T47D (cell line): ENCODE measurements around the gene TAF1C.

Experiments used
- DNase-seq, 2 experiments: peaks; one replicate each; pipeline versions ENCODE4 v3.0.0 to v3.0.0-alpha.2; 2011 to 2012; ENCODE audit warnings: low read depth in 1 of 2, low spot score in 1 of 2
- JUND ChIP-seq: IDR thresholded peaks from 2 replicates; pipeline ENCODE4 v1.6.1; 2012; ENCODE audit warnings: low read depth
- in situ Hi-C: cut with HindIII; loops from 2 replicates; pipeline ENCODE4 v1.10.0; 2016; ENCODE audit warnings: low sequenced_read_pairs, low pct_unique_long_range_greater_than_20kb

The TAF1C gene

GRCh38 chr16:84176192-84177053 lies 10.4 kb downstream of the TAF1C start:
- DNase-seq = no peak
- in situ Hi-C loops = no loop called here
- TF ChIP-seq JUND = no peak

GRCh38 chr16:84175350-84176081 lies 11.3 kb downstream of the TAF1C start:
- in situ Hi-C loops = no loop called here
- peak; percentile 77 to 88 for DNase-seq

DNA sequence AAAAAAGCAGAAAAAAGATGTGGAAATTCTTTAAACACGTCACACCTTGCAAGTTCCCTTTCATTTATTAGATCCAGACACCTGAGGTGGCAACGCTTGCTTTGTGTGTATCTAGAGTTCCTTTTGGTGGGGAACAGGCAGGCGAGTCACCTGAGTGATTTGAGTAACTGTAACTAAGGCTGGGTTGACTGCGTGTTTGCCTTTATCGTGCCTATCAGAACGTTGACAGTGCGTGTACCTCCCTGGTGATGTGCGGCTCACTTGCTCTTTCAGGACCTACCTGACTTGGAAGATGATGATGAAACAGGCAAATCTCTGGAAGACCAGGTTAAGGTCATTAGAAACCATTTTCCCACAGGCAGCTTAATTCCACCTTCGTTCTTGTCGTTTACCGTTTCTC lies 12.5 kb downstream of the TAF1C start:
- no peak for TF ChIP-seq JUND
- in situ Hi-C loops = no loop called here
- no peak for DNase-seq

More at GRCh38 chr16:84175350-84176081, 11.3 kb downstream of the TAF1C start:
- TF ChIP-seq JUND = no peak

- in situ Hi-C loops = no loop called here
- no peak for DNase-seq
- no peak for TF ChIP-seq JUND
Measured at GRCh38 chr16:84169765-84170310, 17.0 kb downstream of the TAF1C start.

- no peak for DNase-seq
- in situ Hi-C loops = no loop called here
- TF ChIP-seq JUND = no peak
Measured at GRCh38 chr16:84166796-84167695, 19.8 kb downstream of the TAF1C start.

DNA sequence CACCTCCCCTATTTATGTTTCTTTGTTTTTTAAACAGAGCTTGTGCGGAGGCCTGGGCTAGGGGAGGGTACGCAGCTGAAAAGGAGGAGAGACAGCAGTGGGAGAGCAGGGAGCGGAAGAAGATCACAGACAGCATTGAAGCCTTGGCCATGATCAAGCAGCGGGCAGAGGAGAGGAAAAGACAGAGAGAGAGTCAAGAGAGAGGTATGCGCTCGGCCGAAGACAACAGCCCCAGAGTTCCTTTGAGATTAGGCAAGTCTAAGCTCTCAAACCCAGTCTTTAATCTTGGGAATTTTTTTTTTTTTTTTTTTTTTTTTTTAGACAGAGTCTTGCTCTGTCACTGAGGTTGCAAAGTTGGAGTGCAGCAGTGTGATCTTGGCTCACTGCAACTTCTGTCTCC lies 21.1 kb downstream of the TAF1C start:
- no peak for DNase-seq
- no peak for TF ChIP-seq JUND
- in situ Hi-C loops = no loop called here

DNA sequence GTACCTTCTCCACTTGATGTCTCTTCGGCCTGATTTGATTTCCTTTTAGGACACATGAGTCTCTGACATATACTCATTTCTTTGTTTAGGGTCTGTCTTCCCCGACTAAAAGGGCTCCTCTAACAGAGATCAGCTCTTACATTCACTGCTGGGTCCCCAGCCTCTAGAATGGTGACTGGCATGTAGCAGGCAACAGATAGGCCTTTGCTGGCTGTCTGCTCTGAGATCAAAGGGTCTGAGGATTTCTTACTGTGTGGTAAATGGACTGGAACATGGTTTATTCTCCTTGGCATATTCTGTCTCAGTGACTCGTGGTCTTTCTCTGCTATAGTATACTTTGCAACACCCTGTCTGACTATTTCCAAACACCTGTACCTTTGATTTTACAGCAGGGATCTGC lies 25.1 kb downstream of the TAF1C start:
- in situ Hi-C loops = no loop called here
- TF ChIP-seq JUND = no peak
- no peak for DNase-seq

GRCh38 chr16:84161037-84161436 lies 25.8 kb downstream of the TAF1C start:
- DNase-seq = no peak
- in situ Hi-C loops = no loop called here
- TF ChIP-seq JUND = no peak

- no peak for TF ChIP-seq JUND
- DNase-seq = no peak
- in situ Hi-C loops = no loop called here
Measured at GRCh38 chr16:84159800-84160199, 27.1 kb downstream of the TAF1C start.

- no peak for TF ChIP-seq JUND
- no peak for DNase-seq
- in situ Hi-C loops = no loop called here
Measured at GRCh38 chr16:84159007-84159406, 27.9 kb downstream of the TAF1C start.

DNA sequence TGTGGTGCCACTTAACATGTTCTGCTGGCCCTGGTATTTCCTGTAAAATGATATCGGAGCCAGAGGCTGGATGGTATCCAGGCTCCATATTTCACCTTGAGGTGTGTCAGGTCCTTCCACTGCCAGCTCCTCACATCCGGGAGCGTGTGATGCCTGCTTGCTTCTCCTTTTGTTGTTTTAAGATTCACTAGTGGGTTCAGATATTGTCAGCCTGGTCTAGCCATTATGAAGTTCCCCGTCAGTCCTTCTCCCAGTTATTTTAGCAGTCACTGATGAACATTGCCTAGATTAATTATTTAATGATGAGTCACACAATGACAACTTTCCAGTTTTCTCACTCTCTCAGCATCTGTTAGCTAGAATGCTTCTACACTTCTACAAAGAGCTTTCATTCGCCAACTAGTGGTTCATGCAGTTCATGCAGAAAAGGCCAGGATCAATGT lies 30.5 kb downstream of the TAF1C start:
- TF ChIP-seq JUND = no peak
- no peak for DNase-seq
- in situ Hi-C loops = no loop called here

DNA sequence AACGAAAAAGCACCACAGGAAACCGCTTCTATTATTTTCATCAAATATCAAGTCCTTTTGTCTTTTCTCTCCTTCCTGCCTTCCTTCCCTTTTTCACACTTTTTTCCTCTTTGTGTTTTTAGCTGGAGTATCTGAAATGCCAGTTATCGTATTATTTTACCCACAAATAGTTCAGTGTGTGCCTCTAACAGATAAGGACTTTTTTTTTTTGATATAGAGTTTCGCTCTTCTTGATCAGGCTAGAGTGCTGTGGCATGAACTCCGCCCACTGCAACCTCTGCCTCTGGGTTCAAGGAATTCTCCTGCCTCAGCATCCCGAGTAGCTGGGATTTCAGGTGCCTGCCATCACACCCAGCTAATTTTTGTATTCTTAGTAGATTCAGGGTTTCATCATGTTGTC lies 31.1 kb downstream of the TAF1C start:
- no peak for DNase-seq
- no peak for TF ChIP-seq JUND
- in situ Hi-C loops = no loop called here

- DNase-seq = no peak
- TF ChIP-seq JUND = no peak
- in situ Hi-C loops = no loop called here
Measured at GRCh38 chr16:84155226-84155625, 31.6 kb downstream of the TAF1C start.
